HepG2 (cell line): Measurements from ENCODE around the gene CRAT. TPM values are rescaled to one million over a fixed set of nuclear protein-coding genes. Genes with fewer than 3 reads are reported as not detected.

Experiments
- AHR ChIP-seq: IDR thresholded peaks from 2 replicates; pipeline ENCODE4 v1.6.1; 2018; ENCODE audit warnings: missing genetic modification reagents, missing compliant biosample characterization
- ARID2 ChIP-seq: sonication (generic); formaldehyde crosslinking; IDR thresholded peaks from 2 replicates; pipeline ENCODE4 v1.8.1; 2022; ENCODE audit warnings: mild to moderate bottlenecking, missing genetic modification reagents, borderline replicate concordance
- ELK4 ChIP-seq: sonication (generic); formaldehyde crosslinking; IDR thresholded peaks from 2 replicates; pipeline ENCODE4 v1.9.0; 2021; ENCODE audit warnings: missing genetic modification reagents, borderline replicate concordance
- FOXM1 ChIP-seq: sonication (generic); formaldehyde crosslinking; IDR thresholded peaks from 2 replicates; pipeline ENCODE4 v1.5.0; 2020; ENCODE audit warnings: missing genetic modification reagents
- HNRNPK ChIP-seq: fragments of 200-400 bp; formaldehyde crosslinking; IDR thresholded peaks from 2 replicates; pipeline ENCODE4 v1.6.1; 2018; ENCODE audit warnings: low read length, low read depth, moderate library complexity, mild to moderate bottlenecking; ENCODE audit not compliant: poor library complexity, severe bottlenecking
- MXI1 ChIP-seq: IDR thresholded peaks from 3 replicates; pipeline ENCODE4 v1.6.1; 2012; ENCODE audit warnings: low read depth, low read length, inconsistent platforms, borderline replicate concordance
- PAWR ChIP-seq: sonication (generic); formaldehyde crosslinking; IDR thresholded peaks from 2 replicates; pipeline ENCODE4 v1.4.0; 2020; ENCODE audit warnings: missing genetic modification reagents, mild to moderate bottlenecking, borderline replicate concordance
- PLSCR1 ChIP-seq: sonication (generic); formaldehyde crosslinking; IDR thresholded peaks from 2 replicates; pipeline ENCODE4 v1.5.0; 2020; ENCODE audit warnings: missing genetic modification reagents, mild to moderate bottlenecking, borderline replicate concordance
- STAG1 ChIP-seq: sonication (generic); formaldehyde crosslinking; IDR thresholded peaks from 2 replicates; pipeline ENCODE4 v1.4.0; 2020; ENCODE audit warnings: missing genetic modification reagents
- ZBTB7B ChIP-seq: sonication (generic); formaldehyde crosslinking; IDR thresholded peaks from 2 replicates; pipeline ENCODE4 v1.4.0; 2020; ENCODE audit warnings: missing genetic modification reagents
- ZFP36L2 ChIP-seq: sonication (generic); formaldehyde crosslinking; IDR thresholded peaks from 2 replicates; pipeline ENCODE4 v1.4.0; 2020; ENCODE audit warnings: missing genetic modification reagents
- ZFX ChIP-seq: sonication (generic); formaldehyde crosslinking; IDR thresholded peaks from 2 replicates; pipeline ENCODE4 v1.4.0; 2020; ENCODE audit warnings: mild to moderate bottlenecking, low read depth, missing genetic modification reagents, moderate library complexity
- ZHX2 ChIP-seq, 2 experiments: sonication (generic) in 1 of 2; formaldehyde crosslinking in 1 of 2; IDR thresholded peaks; 2 replicates each; pipeline versions ENCODE4 v1.6.1 to v1.9.0; 2014 to 2022; ENCODE audit warnings: antibody characterized with exemption in 1 of 2, borderline replicate concordance in 1 of 2, inconsistent platforms in 1 of 2, low read depth in 1 of 2, missing genetic modification reagents in 1 of 2
- ZNF549 ChIP-seq: sonication (generic); formaldehyde crosslinking; IDR thresholded peaks from 2 replicates; pipeline ENCODE4 v1.5.0; 2020; ENCODE audit warnings: missing genetic modification reagents
- ZNF619 ChIP-seq: sonication (generic); formaldehyde crosslinking; IDR thresholded peaks from 2 replicates; pipeline ENCODE4 v1.4.0; 2020; ENCODE audit warnings: mild to moderate bottlenecking, missing genetic modification reagents
- ZNF687 ChIP-seq: sonication (generic); formaldehyde crosslinking; IDR thresholded peaks from 2 replicates; pipeline ENCODE4 v1.5.1; 2020; ENCODE audit warnings: mild to moderate bottlenecking, missing genetic modification reagents, moderate library complexity
- ZNF841 ChIP-seq: sonication (generic); formaldehyde crosslinking; IDR thresholded peaks from 2 replicates; pipeline ENCODE4 v1.8.1; 2023; ENCODE audit warnings: missing genetic modification reagents, borderline replicate concordance
- polyA plus RNA-seq, 8 experiments: library from polyadenylated mRNA; depleted of rRNA in 3 of 8; stranded (reverse) in 7 of 8; unstranded in 1 of 8; fragments of >200 nt; fragmentation: Illumina TruSeq in 4 of 8; extraction: Trizol in 4 of 8; gene quantifications; 2 replicates each; pipeline versions ENCODE4 v1.2.1 to v1.2.3, GENCODE V29; 2011 to 2016; ENCODE audit warnings: low read depth in 4 of 8, missing spikeins in 1 of 8, mixed read lengths in 1 of 8; ENCODE audit not compliant: insufficient read depth in 1 of 8
- total RNA-seq, 5 experiments: library from RNA; depleted of rRNA; stranded (reverse); fragments of >200 nt; fragmentation: Illumina TruSeq; extraction: Trizol; gene quantifications; 2 replicates each; pipeline ENCODE4 v1.2.3, GENCODE V29; 2016; ENCODE audit warnings: low read depth in 1 of 5

Gene CRAT
- total and polyA plus RNA-seq, 2 of the 13 experiments (the other 11 are each of a cell fraction or from before 2014, with no cell fraction given), result 26.1 to 26.6 TPM

GRCh38 chr9:129064499-129064908 lies 46.1 kb downstream of the CRAT start (continued):
- TF ChIP-seq AHR (no peak), HNRNPK (no peak), ZHX2 (IDR thresholded peaks at IDR 0.05; ENCODE audit: low read depth) (no peak), ZHX2 (CRISPR knock-in tag; IDR thresholded peaks at IDR 0.05; ENCODE audit: borderline replicate concordance) (no peak), PLSCR1 (no peak), FOXM1 (no peak), MXI1 (peak; percentile 28; the same call in 1 of the 3 replicates), ZFX (peak; percentile 93), ARID2 (no peak), ZNF619 (CRISPR knock-in tag) (0 out of 2 replicates have a peak, but pooled peaks have one; percentile 37), ZNF841 (CRISPR knock-in tag) (no peak), PAWR (CRISPR knock-in tag) (no peak), ZBTB7B (no peak; the same call in 1 of the 2 replicates), ELK4 (CRISPR knock-in tag) (no peak), STAG1 (CRISPR knock-in tag) (peak; percentile 17; the same call in 1 of the 2 replicates), ZFP36L2 (no peak), ZNF549 (no peak), ZNF687 (CRISPR knock-in tag) (peak; percentile 90)
